ENCODE measurements around the gene RABGGTA. TPM values are rescaled to one million over a fixed set of nuclear protein-coding genes. Genes with fewer than 3 reads are reported as not detected.
A peak's percentile ranks its signal among the peaks of the same experiment; 100 is the strongest.

The RABGGTA gene
- total and polyA plus RNA-seq, 2 experiments from 2014 or later = 29.3 to 34.9 TPM

DNA sequence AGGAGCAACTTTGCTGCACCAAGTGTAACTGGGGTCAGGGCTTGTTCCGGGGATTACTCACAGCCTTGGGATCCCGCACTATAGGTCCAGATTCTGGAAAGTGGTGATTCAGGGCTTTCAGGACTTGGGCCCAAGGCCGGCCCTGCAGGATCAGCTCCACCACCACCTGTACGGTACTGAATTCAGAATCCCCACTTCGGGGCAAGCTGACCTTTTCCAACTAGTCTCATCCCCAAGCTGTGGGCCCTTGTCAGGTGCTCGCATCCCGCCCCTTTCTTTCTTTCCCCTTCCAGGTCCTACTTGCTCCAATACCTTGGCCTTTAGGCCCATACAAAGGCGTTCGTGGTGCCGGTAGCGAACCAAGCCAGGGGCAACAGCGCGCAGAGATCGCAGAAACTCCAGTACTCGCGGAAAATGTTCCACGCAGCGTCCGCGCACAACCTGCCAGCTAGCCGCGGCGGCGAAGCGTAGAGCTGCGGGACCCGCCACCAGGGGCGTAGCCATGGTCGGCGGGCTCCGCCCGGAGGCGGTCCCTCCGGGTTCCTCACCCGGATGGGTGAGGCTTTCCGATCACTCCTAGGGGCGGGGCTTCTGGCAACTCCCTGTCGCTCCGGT is 29.5 kb downstream of the RABGGTA start:
- Histone ChIP-seq H3K9ac (peak overlapping the region; percentile 91), H3K4me1 (ENCODE audit: insufficient read depth) (peaks cover 33% of the 10 kb centered on the region), H4K20me1 (ENCODE audit: insufficient read depth) (no peaks in the 10 kb centered on the region), H3K4me3 (peak overlapping the region; percentile 97), H3K36me3 (ENCODE audit: low read depth) (peaks cover 28% of the 10 kb centered on the region), H3K9me2 (ENCODE audit: insufficient read depth) (no peaks in the 10 kb centered on the region), H3K4me2 (ENCODE audit: unreplicated experiment) (peak overlapping the region; percentile 85), H3K27me3 (replicated peaks; ENCODE audit: insufficient read depth) (no peaks in the 10 kb centered on the region), H3K27ac (peak overlapping the region; percentile 98), H3F3A (ENCODE audit: insufficient read depth) (peaks cover 44% of the 10 kb centered on the region), H3K9me3 (ENCODE audit: low read depth) (no peaks in the 10 kb centered on the region), H3K79me2 (ENCODE audit: insufficient read depth) (peaks cover 36% of the 10 kb centered on the region), H2AFZ (peak overlapping the region; percentile 87)
- 0 to 1% methylated on average over 27 to 39 of the region's 39 CpGs for WGBS, 2 experiments (ENCODE audit: low coverage in 1 of 2, low lambda C conversion rate in 2 of 2, missing lambda C conversion rate in 2 of 2)
- in situ Hi-C loops (cut with MboI) = loop anchor here (10.0 kb wide), 1 partner anchor 53 kb away; the partner anchor contains the start of genes DHRS1 and NOP9
- DNase-seq = peak; percentile 99
- no peak for TF ChIP-seq EZH2phosphoT487 (IDR thresholded peaks at IDR 0.05; ENCODE audit: insufficient read depth, low read depth)
- TF ChIP-seq EZH2 (IDR thresholded peaks at IDR 0.05; ENCODE audit: insufficient read depth, poor library complexity, severe bottlenecking) = no peak

GRCh38 chr14:24240110-24240918 is 31.1 kb downstream of the RABGGTA start:
- peaks cover 33% of the 10 kb centered on the region for H3K4me1 ChIP-seq (ENCODE audit: insufficient read depth)
- no peaks in the 10 kb centered on the region for H4K20me1 ChIP-seq (ENCODE audit: insufficient read depth)
- TF ChIP-seq EZH2phosphoT487 (IDR thresholded peaks at IDR 0.05; ENCODE audit: insufficient read depth, low read depth) (no peak), EZH2 (IDR thresholded peaks at IDR 0.05; ENCODE audit: insufficient read depth, poor library complexity, severe bottlenecking) (no peak)
- no peak for DNase-seq
- H3K9ac ChIP-seq = peak overlapping the region; percentile 91; the same call in 1 of the 2 replicates
- peaks cover 44% of the 10 kb centered on the region for H3F3A ChIP-seq (ENCODE audit: insufficient read depth)
- H3K27me3 ChIP-seq (replicated peaks; ENCODE audit: insufficient read depth) = no peaks in the 10 kb centered on the region
- in situ Hi-C loops (cut with MboI) = loop anchor here (10.0 kb wide), 1 partner anchor 54 kb away; the partner anchor contains the start of genes DHRS1 and NOP9
- no peak overlapping the region for H2AFZ ChIP-seq
- 91 to 94% methylated on average over 9 of the region's 9 CpGs for WGBS, 2 experiments (ENCODE audit: low coverage in 1 of 2, low lambda C conversion rate in 2 of 2, missing lambda C conversion rate in 2 of 2)
- H3K36me3 ChIP-seq (ENCODE audit: low read depth) = peaks cover 37% of the 10 kb centered on the region
- peaks cover 51% of the 10 kb centered on the region for H3K79me2 ChIP-seq (ENCODE audit: insufficient read depth)
- H3K9me2 ChIP-seq (ENCODE audit: insufficient read depth) = no peaks in the 10 kb centered on the region
- H3K9me3 ChIP-seq (ENCODE audit: low read depth) = no peaks in the 10 kb centered on the region
- peak overlapping the region; percentile 27 for H3K4me2 ChIP-seq (ENCODE audit: unreplicated experiment)
- 0 out of 2 replicates have a peak overlapping the region, but pooled peaks have one; percentile 98 for H3K27ac ChIP-seq
- H3K4me3 ChIP-seq = no peak overlapping the region

- in situ Hi-C loops (cut with MboI) = no loop called here
- TF ChIP-seq EZH2phosphoT487 (IDR thresholded peaks at IDR 0.05; ENCODE audit: insufficient read depth, low read depth) (no peak), EZH2 (IDR thresholded peaks at IDR 0.05; ENCODE audit: insufficient read depth, poor library complexity, severe bottlenecking) (no peak)
- H3K9me3 ChIP-seq (ENCODE audit: low read depth) = no peaks in the 10 kb centered on the region
- no peak overlapping the region for H2AFZ ChIP-seq
- WGBS, 2 experiments (ENCODE audit: low coverage in 1 of 2, low lambda C conversion rate in 2 of 2, missing lambda C conversion rate in 2 of 2) = 96 to 98% methylated on average over 5 of the region's 5 CpGs
- no peaks in the 10 kb centered on the region for H3K9me2 ChIP-seq (ENCODE audit: insufficient read depth)
- DNase-seq = no peak
- H3K4me1 ChIP-seq (ENCODE audit: insufficient read depth) = peaks cover 39% of the 10 kb centered on the region
- H3K27me3 ChIP-seq (replicated peaks; ENCODE audit: insufficient read depth) = no peaks in the 10 kb centered on the region
- no peak overlapping the region for H3K4me3 ChIP-seq
- H3K79me2 ChIP-seq (ENCODE audit: insufficient read depth) = peaks cover 68% of the 10 kb centered on the region
- peaks cover 40% of the 10 kb centered on the region for H3F3A ChIP-seq (ENCODE audit: insufficient read depth)
- H3K27ac ChIP-seq = no peak overlapping the region
- peaks cover 37% of the 10 kb centered on the region for H3K36me3 ChIP-seq (ENCODE audit: low read depth)
- H3K9ac ChIP-seq = no peak overlapping the region
- H4K20me1 ChIP-seq (ENCODE audit: insufficient read depth) = no peaks in the 10 kb centered on the region
- no peak overlapping the region for H3K4me2 ChIP-seq (ENCODE audit: unreplicated experiment)
These were observed 32.8 kb downstream of the RABGGTA start for GRCh38 chr14:24238527-24239037.

DNA sequence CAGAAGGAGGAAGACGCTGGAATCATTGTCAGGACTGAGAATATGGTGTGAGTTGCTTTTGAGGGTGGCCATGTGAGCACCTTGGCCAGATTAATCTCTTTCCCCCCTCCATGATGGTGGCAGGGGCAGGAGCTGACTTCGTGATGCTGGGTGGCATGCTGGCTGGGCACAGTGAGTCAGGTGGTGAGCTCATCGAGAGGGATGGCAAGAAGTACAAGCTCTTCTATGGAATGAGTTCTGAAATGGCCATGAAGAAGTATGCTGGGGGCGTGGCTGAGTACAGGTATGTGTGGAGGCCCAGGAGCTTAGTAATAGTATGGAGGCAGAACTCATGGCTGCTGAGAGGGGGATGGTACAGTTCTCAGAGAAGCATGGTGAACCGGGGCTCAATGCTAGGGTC is 33.3 kb downstream of the RABGGTA start:
- Histone ChIP-seq H3F3A (ENCODE audit: insufficient read depth) (peaks cover 35% of the 10 kb centered on the region), H3K36me3 (ENCODE audit: low read depth) (peaks cover 37% of the 10 kb centered on the region), H3K9me3 (ENCODE audit: low read depth) (no peaks in the 10 kb centered on the region), H3K27me3 (replicated peaks; ENCODE audit: insufficient read depth) (no peaks in the 10 kb centered on the region), H3K79me2 (ENCODE audit: insufficient read depth) (peaks cover 73% of the 10 kb centered on the region), H3K4me2 (ENCODE audit: unreplicated experiment) (no peak overlapping the region), H3K9me2 (ENCODE audit: insufficient read depth) (no peaks in the 10 kb centered on the region), H3K4me1 (ENCODE audit: insufficient read depth) (peaks cover 40% of the 10 kb centered on the region), H3K9ac (no peak overlapping the region), H3K27ac (no peak overlapping the region), H4K20me1 (ENCODE audit: insufficient read depth) (no peaks in the 10 kb centered on the region), H3K4me3 (no peak overlapping the region), H2AFZ (no peak overlapping the region)
- WGBS, 2 experiments (ENCODE audit: low coverage in 1 of 2, low lambda C conversion rate in 2 of 2, missing lambda C conversion rate in 2 of 2) = 70 to 79% methylated on average over 5 of the region's 5 CpGs
- in situ Hi-C loops (cut with MboI) = no loop called here
- no peak for DNase-seq
- no peak for TF ChIP-seq EZH2 (IDR thresholded peaks at IDR 0.05; ENCODE audit: insufficient read depth, poor library complexity, severe bottlenecking)
- no peak for TF ChIP-seq EZH2phosphoT487 (IDR thresholded peaks at IDR 0.05; ENCODE audit: insufficient read depth, low read depth)

All from GM23248 (cell line).